Activated naive CD4-positive, alpha-beta T cell treated with anti-CD3 and anti-CD28 coated beads, Interleukin-2, amount 50 U/mL, for 16 hours (primary cell): Measurements from ENCODE around the gene MANEAL.
"Not testable (repeated sequence)": the region's sequence is repeated elsewhere in the genome, so short reads cannot be mapped to it uniquely, and the experiment has no call there.

ENCODE experiments used
- DNase-seq: peaks from one replicate; pipeline ENCODE4 v3.0.0-alpha.2; 2020

MANEAL gene, protein sequence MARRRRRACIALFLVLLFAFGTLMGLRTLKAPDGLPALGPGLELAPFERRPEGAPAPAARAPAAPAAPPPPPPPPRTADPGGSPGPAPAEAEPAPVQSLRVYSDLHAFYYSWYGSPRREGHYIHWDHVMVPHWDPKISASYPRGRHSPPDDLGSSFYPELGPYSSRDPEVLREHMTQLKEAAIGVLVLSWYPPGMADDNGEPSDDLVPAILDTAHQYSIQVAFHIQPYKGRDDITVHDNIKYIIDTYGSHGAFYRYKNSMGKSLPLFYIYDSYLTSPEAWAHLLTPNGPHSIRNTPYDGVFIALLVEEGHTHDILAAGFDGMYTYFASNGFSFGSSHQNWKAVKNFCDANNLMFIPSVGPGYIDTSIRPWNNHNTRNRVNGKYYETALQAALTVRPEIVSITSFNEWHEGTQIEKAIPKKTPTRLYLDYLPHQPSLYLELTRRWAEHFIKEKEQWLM

GRCh38 chr1:37793773-37794371 is at the start of gene MANEAL:
MANEAL (plus strand) TSS chr1:37793847; CDS start chr1:37794183, 336 bp downstream.
- DNase-seq: peak; percentile 37

DNA sequence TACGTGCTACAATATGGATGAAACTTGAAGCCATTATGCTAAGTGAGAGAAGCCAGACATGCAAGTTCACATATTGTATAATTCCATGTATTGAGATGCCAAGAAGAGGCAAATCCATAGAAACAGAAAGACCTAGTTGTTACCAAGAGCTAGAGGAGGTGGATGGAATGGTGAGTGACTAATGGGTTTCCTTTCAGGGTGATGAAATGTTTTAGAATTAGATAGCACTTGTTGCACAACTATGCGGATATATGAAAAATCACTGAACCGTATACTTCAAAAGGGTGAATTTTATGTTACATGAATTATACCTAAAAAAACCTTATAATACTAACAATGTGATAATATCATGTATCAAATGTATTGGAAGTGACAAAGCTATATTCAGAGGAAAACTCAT is 46.8 kb upstream of the MANEAL start:
- no peak for DNase-seq

DNA sequence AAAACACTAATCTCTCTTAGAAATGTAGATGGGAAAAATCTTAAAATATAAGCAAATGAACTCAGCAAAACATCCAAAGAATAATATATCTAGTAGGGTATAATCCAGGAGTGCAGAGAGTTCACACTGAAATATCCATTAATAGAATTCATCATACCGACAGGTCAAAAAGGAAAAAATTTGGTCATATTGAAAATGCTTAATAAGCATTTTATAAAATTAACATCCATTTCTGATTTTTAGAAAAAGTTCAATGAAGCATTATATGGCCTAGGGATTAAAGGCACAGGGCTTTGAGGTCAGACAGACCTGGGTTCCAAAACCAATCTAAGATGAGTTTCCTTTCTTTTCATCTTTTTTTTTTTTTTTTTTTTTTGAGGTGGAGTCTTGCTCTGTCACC is 45.1 kb upstream of the MANEAL start:
- DNase-seq: no peak

GRCh38 chr1:37752213-37752582 is 41.4 kb upstream of the MANEAL start:
- no peak for DNase-seq

- DNase-seq: peak; percentile 23
These were observed 40.8 kb upstream of the MANEAL start for GRCh38 chr1:37752583-37753471.

DNA sequence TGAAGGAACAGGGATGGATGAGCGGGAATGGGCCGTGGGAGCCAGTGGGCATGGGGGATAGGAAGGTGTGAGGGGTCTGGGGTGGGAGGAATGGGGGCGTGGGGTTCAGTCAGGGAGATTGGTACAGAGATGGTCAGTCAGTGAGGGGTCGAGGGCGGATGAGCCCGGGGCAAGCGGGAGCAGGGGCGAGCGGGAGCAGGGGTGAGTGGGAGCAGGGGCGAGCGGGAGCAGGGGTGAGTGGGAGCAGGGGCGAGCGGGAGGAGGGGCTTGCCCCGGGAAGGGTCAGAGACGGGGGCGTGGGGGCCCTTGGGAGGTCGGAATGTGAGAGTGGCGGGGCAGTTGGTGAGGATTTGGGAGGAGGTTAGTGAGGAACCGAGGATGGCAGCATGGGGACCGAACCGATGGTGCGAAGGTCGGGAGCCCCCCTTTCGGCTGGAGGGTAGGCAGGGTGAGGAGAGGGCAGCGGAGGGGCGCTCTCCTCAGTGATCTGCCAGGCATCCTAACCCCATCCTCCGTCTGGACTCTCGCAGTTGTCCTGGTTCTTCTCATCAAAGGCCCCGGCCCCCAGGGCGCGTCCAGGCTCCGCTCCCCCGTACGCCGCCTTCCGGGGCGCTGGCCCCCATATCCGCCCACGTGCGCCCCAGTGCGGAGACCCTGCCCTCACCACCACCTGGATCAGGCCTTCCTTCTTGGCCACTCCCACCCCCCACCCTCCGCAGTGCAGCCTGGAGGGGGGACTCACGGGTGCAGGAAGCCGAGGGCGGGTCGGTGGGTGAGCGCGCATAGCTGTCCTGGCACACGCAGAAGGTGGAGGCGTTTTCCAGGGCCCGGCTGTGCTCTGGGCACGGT is 40.0 kb upstream of the MANEAL start:
- no peak for DNase-seq

DNA sequence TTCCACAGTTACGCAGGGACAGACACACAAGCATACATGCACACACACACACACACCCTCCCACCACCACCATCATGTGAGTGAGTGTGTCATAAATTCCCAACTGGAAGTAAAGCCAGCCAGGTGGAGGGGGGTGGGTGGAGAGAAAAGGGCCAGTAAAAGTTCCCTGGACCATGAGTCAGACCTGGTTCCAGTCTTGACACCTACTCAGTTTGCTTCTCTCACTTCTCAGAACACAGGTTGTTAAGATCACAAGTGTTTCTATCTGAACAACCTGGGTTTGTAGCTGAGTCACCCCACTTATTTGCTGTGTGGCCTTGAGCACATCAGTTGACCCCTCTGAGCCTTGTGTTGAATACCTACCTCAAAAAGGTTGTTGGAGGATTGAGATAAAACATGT is 38.4 kb upstream of the MANEAL start:
- DNase-seq: no peak

DNA sequence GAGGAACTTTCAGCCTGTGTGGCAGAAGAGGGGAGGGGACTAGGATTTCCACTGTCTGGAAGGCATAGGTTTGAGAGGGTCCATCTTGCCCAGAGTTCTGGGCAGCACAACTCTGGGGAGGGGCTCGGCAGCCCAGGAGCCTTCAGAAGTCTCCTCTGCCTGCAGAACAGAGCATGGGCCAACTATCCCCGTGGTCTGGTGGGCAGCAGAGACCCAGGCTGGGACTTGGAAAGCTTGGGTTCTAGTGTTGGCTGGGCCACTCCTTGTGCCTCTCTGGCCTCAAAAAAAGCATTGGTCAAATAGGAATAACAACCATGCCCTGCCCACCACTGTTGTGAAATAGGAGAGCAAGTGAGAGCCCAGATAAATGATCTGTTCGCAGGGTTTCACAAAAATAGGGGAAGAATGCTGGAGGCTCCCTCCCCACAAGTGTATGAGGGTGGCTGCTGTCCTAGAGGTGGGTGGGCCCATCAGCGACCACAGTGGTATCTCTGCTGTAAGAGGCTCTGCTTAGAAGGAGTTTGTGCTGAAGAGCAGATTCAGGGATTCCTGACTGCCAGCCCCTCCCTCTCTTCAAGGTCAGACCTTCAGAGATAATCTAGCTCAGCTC is 37.6 kb upstream of the MANEAL start:
- no peak for DNase-seq

DNA sequence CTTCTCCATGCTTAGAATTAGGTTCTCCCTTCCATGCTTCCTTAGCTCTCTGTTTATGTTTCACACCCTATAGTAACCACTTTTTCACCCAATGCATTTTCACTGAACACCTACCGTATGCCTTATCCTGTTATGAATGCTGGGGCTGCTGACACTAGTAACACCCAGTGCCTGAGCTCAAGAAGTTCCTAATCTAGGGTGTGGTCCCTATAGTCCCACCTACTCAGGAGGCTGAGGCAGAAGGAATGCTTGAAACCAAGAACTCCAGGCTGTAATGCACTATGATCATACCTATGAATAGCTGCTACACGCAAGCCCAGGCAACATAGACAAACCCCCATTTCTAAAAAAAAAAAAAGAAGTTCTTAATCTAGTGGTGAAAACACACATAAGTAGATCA is 34.2 kb upstream of the MANEAL start:
- no peak for DNase-seq

DNA sequence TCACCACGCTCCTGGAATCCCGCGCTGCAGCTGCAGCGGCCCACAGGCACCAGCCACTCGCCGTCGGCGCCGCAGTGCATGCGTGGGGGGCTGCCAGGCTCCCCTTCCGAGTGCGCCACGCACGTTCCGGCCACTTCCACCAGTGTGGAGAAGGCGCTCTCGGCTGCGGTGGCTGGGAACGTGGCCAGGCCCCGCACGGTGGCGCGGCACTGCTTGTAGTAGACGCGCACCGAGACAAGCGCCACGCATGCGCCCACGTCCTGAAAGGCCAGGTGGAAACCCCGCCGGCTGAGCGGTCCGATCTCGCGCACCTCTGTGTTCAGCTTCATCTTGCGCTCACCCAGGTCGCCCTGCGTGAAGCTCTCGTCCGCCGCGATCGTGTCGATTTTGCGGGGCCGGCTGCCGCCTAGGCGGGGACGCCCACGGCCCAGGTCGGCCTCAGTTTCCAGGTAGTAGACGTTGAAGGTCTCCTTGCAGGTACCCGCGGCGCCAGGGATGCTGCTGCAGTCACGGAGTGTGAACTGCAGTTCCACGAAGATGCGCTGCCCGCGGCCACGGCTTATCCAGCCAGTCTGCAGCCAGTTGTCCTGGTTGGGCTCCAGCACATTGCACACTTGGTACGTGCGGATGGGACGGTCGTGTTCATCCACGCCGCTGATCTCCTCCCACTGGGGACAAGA is 32.1 kb upstream of the MANEAL start:
- DNase-seq: no peak

GRCh38 chr1:37762516-37762915 is 31.1 kb upstream of the MANEAL start:
- DNase-seq: no peak

GRCh38 chr1:37763791-37764413 is 29.7 kb upstream of the MANEAL start:
- DNase-seq: no peak

GRCh38 chr1:37764414-37764825 is 29.2 kb upstream of the MANEAL start:
- peak; percentile 47 for DNase-seq

- no peak for DNase-seq
These were observed 28.7 kb upstream of the MANEAL start, which contains the start of gene EPHA10 for GRCh38 chr1:37764888-37765441. EPHA10 (minus strand) TSS chr1:37765120; CDS start chr1:37765066, 54 bp downstream.

GRCh38 chr1:37765916-37766664 is 27.6 kb upstream of the MANEAL start:
- peak; percentile 36 for DNase-seq

- no peak for DNase-seq
These were observed 26.2 kb upstream of the MANEAL start for GRCh38 chr1:37767488-37767887.

- DNase-seq: not testable (repeated sequence)
These were observed 22.2 kb upstream of the MANEAL start for GRCh38 chr1:37771440-37771839.

DNA sequence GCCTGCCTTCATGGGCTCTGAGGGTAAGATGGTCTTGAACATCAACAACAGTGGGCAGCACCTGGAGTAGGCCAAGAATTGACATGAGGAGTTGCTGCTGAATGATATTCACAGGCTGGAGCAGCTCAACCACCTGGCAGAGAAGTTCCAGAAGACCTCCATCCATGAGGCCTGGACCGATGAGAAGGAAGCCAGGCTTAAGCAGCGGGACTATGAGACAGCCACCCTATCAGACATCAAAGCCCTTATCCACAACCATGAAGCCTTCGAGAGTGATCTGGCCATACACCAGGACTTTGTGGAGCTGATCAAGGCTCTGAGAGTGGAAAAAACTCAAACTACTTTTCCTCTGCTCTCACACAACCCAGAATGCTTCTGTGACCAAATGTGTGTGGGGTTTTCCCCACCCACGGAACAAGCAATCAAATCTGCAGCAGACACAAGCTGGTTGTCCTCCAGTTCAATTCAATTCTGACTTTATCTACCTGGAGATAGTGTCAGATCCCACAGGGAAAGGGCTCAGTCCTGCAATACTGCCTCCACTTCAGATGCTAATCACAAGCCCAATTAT is 16.6 kb upstream of the MANEAL start:
- DNase-seq: peak; percentile 41

DNA sequence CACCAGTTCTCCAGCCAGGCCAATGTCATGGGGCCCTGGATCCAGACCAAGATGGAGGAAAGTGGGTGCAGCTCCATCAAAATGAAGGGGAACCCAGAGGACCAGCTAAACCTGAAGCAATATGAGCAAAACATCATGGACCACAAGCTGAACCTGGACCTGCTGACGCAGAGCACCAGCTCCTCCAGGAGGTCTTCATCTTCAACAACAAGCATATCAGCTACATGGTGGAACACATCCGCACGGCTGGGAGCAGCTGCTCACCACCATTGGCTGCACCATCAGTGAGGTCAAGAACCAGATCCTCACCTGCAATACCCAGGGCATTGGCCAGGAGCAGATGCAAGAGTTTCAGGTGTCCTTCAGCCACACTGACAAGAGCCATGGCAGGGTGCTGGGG is 15.0 kb upstream of the MANEAL start:
- no peak for DNase-seq
